ENCODE results near the gene GPER1. TPM values are rescaled to one million over a fixed set of nuclear protein-coding genes. Genes with fewer than 3 reads are reported as not detected.
"Not testable (repeated sequence)": the region's sequence is repeated elsewhere in the genome, so short reads cannot be mapped to it uniquely, and the experiment has no call there.

GPER1 gene
- total RNA-seq, 1 experiment from 2014 or later, result 4.9 TPM

DNA sequence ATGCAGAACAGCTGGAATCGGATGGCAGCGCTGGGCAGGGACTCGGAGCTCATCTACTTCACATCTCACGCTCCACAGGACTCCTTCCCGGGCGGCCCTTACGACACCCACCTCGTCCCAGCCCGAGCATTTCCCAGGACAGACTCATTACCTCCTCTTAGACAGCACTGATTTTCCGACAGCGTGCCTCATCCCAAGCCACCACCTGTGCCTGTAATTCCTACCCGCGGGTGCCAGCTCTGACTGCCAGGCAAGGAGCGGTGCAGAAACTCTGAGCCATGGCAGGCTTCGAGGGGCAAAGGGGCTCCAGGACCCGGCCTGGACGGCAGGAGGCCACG is 25.6 kb downstream of the GPER1 start:
- H3K27me3 ChIP-seq (ENCODE audit: low read length), result no peaks in the 10 kb centered on the region
- TF ChIP-seq, protein P1, sequence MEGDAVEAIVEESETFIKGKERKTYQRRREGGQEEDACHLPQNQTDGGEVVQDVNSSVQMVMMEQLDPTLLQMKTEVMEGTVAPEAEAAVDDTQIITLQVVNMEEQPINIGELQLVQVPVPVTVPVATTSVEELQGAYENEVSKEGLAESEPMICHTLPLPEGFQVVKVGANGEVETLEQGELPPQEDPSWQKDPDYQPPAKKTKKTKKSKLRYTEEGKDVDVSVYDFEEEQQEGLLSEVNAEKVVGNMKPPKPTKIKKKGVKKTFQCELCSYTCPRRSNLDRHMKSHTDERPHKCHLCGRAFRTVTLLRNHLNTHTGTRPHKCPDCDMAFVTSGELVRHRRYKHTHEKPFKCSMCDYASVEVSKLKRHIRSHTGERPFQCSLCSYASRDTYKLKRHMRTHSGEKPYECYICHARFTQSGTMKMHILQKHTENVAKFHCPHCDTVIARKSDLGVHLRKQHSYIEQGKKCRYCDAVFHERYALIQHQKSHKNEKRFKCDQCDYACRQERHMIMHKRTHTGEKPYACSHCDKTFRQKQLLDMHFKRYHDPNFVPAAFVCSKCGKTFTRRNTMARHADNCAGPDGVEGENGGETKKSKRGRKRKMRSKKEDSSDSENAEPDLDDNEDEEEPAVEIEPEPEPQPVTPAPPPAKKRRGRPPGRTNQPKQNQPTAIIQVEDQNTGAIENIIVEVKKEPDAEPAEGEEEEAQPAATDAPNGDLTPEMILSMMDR (conservative IDR thresholded peaks at IDR 0.05; ENCODE audit: low read depth, low read length), result no peak
- TF ChIP-seq EZH2 (IDR thresholded peaks at IDR 0.05; ENCODE audit: low read length, unreplicated experiment) (no peak), EZH2phosphoT487 (IDR thresholded peaks at IDR 0.05; ENCODE audit: borderline replicate concordance, low read length) (no peak)
- no peak overlapping the region for H3K27ac ChIP-seq (ENCODE audit: low read length)
- H4K20me1 ChIP-seq (ENCODE audit: low read length), result no peaks in the 10 kb centered on the region
- no peaks in the 10 kb centered on the region for H3K9me3 ChIP-seq (ENCODE audit: low read length)
- 0 out of 2 replicates have a peak, but pooled peaks cover 16% of the 10 kb centered on the region for H3K79me2 ChIP-seq (ENCODE audit: low read length)
- DNase-seq (no peak), ATAC-seq (no peak)
- ChIA-PET CTCF (no interaction called here), POLR2A (ENCODE audit: unreplicated experiment) (no interaction called here)
- intact Hi-C loops (cut with micrococcal nuclease), result no loop called here
- BruUV-seq (replicated peaks), result no TSS peak
- no peak overlapping the region for H3K4me2 ChIP-seq (ENCODE audit: low read length)
- H3F3A ChIP-seq (ENCODE audit: low read length, unreplicated experiment), result peaks cover 6% of the 10 kb centered on the region
- no peak overlapping the region for H2AFZ ChIP-seq (ENCODE audit: low read length)
- no peak overlapping the region for H3K4me3 ChIP-seq (ENCODE audit: low read length)
- H3K9ac ChIP-seq (ENCODE audit: low read length), result no peak overlapping the region
- no peaks in the 10 kb centered on the region for H3K9me2 ChIP-seq (replicated peaks; ENCODE audit: low read length)
- no peaks in the 10 kb centered on the region for H3K4me1 ChIP-seq (ENCODE audit: insufficient read depth, low read length)
- H3K36me3 ChIP-seq (ENCODE audit: low read depth, low read length), result no peaks in the 10 kb centered on the region

DNA sequence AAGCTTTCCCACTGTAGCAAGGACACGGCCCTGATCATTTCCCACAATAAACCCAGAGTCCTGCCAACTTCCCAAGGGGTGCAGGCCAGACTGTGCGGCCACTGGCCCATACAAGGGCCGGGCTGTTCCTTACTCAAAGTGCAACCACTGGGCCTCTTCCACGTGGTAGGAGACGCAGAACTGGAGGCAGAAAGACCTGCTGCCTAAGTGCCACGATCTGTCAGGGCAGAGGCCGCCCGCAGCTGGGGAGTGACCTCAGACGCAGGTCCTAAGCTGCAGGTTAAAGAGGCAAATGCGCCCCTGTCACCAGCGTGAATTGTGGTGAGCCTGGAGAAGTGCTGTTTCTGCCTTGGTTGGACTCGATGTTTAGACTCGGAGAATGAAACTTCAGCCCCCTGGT is 26.2 kb downstream of the GPER1 start:
- Histone ChIP-seq H3F3A (ENCODE audit: low read length, unreplicated experiment) (peaks cover 6% of the 10 kb centered on the region), H3K9ac (ENCODE audit: low read length) (no peak overlapping the region), H3K4me2 (ENCODE audit: low read length) (no peak overlapping the region), H3K36me3 (ENCODE audit: low read depth, low read length) (no peaks in the 10 kb centered on the region), H3K4me1 (ENCODE audit: insufficient read depth, low read length) (no peaks in the 10 kb centered on the region), H3K9me3 (ENCODE audit: low read length) (no peaks in the 10 kb centered on the region), H3K4me3 (ENCODE audit: low read length) (no peak overlapping the region), H2AFZ (ENCODE audit: low read length) (no peak overlapping the region), H4K20me1 (ENCODE audit: low read length) (no peaks in the 10 kb centered on the region), H3K27me3 (ENCODE audit: low read length) (no peaks in the 10 kb centered on the region), H3K27ac (ENCODE audit: low read length) (no peak overlapping the region), H3K79me2 (ENCODE audit: low read length) (0 out of 2 replicates have a peak, but pooled peaks cover 16% of the 10 kb centered on the region), H3K9me2 (replicated peaks; ENCODE audit: low read length) (no peaks in the 10 kb centered on the region)
- no TSS peak for BruUV-seq (replicated peaks)
- CTCF ChIA-PET, result no interaction called here
- TF ChIP-seq, protein P1 (conservative IDR thresholded peaks at IDR 0.05; ENCODE audit: low read depth, low read length), result no peak
- TF ChIP-seq EZH2phosphoT487 (IDR thresholded peaks at IDR 0.05; ENCODE audit: borderline replicate concordance, low read length) (no peak), EZH2 (IDR thresholded peaks at IDR 0.05; ENCODE audit: low read length, unreplicated experiment) (no peak)
- POLR2A ChIA-PET (ENCODE audit: unreplicated experiment), result no interaction called here
- ATAC-seq (no peak), DNase-seq (no peak)
- intact Hi-C loops (cut with micrococcal nuclease), result no loop called here

DNA sequence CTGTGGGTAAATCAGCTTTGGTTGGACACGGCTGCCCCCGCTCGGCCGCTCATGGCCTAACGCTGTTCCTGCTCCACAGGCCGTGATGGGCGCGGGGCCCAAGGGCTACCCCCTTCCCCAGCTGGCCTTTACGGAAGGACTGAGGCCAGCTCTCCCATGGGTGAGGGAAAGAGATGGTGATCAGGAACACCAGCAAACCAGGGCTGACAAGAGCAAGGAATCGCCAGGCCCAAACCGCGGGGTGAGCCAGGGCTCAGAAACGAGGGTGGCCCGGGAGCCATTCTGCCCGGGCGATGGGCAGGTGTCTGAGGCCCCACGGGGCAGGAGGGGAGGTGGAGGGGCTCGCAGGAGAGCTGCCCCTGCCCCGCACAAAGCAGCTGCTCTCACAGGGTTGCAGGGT is 26.6 kb downstream of the GPER1 start:
- intact Hi-C loops (cut with micrococcal nuclease), result no loop called here
- Histone ChIP-seq H2AFZ (ENCODE audit: low read length) (no peak overlapping the region), H4K20me1 (ENCODE audit: low read length) (no peaks in the 10 kb centered on the region), H3F3A (ENCODE audit: low read length, unreplicated experiment) (peaks cover 6% of the 10 kb centered on the region), H3K4me2 (ENCODE audit: low read length) (no peak overlapping the region), H3K4me1 (ENCODE audit: insufficient read depth, low read length) (no peaks in the 10 kb centered on the region), H3K27ac (ENCODE audit: low read length) (no peak overlapping the region), H3K9me3 (ENCODE audit: low read length) (no peaks in the 10 kb centered on the region), H3K27me3 (ENCODE audit: low read length) (no peaks in the 10 kb centered on the region), H3K9ac (ENCODE audit: low read length) (no peak overlapping the region), H3K36me3 (ENCODE audit: low read depth, low read length) (no peaks in the 10 kb centered on the region), H3K9me2 (replicated peaks; ENCODE audit: low read length) (no peaks in the 10 kb centered on the region), H3K4me3 (ENCODE audit: low read length) (no peak overlapping the region), H3K79me2 (ENCODE audit: low read length) (0 out of 2 replicates have a peak, but pooled peaks cover 16% of the 10 kb centered on the region)
- no peak for ATAC-seq
- ChIA-PET POLR2A (ENCODE audit: unreplicated experiment) (no interaction called here), CTCF (no interaction called here)
- DNase-seq, result no peak
- BruUV-seq (replicated peaks), result no TSS peak
- TF ChIP-seq EZH2phosphoT487 (IDR thresholded peaks at IDR 0.05; ENCODE audit: borderline replicate concordance, low read length), result no peak
- TF ChIP-seq, protein P1 (conservative IDR thresholded peaks at IDR 0.05; ENCODE audit: low read depth, low read length), result no peak
- TF ChIP-seq EZH2 (IDR thresholded peaks at IDR 0.05; ENCODE audit: low read length, unreplicated experiment), result no peak

DNA sequence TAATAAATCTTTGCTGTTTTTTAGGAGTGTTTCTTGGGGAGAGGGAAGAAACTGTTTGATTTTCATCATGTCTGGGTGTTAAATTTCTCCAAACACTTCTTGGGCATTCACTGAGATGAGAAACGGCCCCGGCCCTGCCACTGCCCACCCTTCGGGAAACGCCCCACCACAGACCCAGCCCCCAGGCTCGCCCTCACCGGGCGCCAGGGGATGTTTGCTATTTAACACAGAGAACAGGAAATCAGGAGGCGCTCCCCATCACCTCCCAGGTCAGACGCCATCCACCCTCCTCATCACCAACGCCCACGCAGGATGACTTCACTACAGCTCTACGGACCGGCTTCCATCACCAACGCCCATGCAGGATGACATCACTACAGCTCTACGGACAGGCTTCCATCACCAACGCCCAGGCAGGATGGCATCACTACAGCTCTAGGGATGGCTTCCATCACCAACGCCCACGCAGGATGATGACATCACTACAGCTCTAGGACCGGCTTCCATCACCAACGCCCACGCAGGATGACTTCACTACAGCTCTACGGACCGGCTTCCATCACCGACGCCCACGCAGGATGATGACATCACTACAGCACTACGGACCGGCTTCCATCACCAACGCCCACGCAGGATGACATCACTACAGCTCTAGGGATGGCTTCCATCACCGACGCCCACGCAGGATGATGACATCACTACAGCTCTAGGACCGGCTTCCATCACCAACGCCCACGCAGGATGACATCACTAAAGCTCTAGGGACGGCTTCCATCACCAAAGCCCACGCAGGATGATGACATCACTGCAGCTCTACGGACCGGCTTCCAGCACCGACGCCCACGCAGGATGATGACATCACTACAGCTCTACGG is 27.5 kb downstream of the GPER1 start:
- H3K9me2 ChIP-seq (replicated peaks; ENCODE audit: low read length); H3K27ac ChIP-seq (ENCODE audit: low read length); H2AFZ ChIP-seq (ENCODE audit: low read length); H3K9me3 ChIP-seq (ENCODE audit: low read length); H4K20me1 ChIP-seq (ENCODE audit: low read length); DNase-seq; CTCF ChIA-PET; ATAC-seq; POLR2A ChIA-PET (ENCODE audit: unreplicated experiment); H3K36me3 ChIP-seq (ENCODE audit: low read depth, low read length); BruUV-seq (replicated peaks); H3K4me2 ChIP-seq (ENCODE audit: low read length); H3K9ac ChIP-seq (ENCODE audit: low read length); intact Hi-C loops (cut with micrococcal nuclease); H3F3A ChIP-seq (ENCODE audit: low read length, unreplicated experiment); H3K27me3 ChIP-seq (ENCODE audit: low read length); H3K4me1 ChIP-seq (ENCODE audit: insufficient read depth, low read length); H3K4me3 ChIP-seq (ENCODE audit: low read length): not testable (repeated sequence)
- H3K79me2 ChIP-seq (ENCODE audit: low read length), result 0 out of 2 replicates have a peak, but pooled peaks cover 16% of the 10 kb centered on the region

Data from PC-3 (cell line).